ENCODE results near the gene WDR11.

WDR11 gene

GRCh38 chr10:120850911-120851865, at the start of gene WDR11:
TSS of gene WDR11 (plus strand) at chr10:120851362. CDS start at chr10:120851421, 59 bp downstream.
- DNase-seq (ENCODE audit: low spot score): peak; percentile 79

- no peak for DNase-seq (ENCODE audit: low spot score)
Measured at GRCh38 chr10:120802935-120803334, 48.2 kb upstream of the WDR11 start.

- DNase-seq (ENCODE audit: low spot score): no peak
Measured at GRCh38 chr10:120803972-120804371, 47.2 kb upstream of the WDR11 start.

DNA sequence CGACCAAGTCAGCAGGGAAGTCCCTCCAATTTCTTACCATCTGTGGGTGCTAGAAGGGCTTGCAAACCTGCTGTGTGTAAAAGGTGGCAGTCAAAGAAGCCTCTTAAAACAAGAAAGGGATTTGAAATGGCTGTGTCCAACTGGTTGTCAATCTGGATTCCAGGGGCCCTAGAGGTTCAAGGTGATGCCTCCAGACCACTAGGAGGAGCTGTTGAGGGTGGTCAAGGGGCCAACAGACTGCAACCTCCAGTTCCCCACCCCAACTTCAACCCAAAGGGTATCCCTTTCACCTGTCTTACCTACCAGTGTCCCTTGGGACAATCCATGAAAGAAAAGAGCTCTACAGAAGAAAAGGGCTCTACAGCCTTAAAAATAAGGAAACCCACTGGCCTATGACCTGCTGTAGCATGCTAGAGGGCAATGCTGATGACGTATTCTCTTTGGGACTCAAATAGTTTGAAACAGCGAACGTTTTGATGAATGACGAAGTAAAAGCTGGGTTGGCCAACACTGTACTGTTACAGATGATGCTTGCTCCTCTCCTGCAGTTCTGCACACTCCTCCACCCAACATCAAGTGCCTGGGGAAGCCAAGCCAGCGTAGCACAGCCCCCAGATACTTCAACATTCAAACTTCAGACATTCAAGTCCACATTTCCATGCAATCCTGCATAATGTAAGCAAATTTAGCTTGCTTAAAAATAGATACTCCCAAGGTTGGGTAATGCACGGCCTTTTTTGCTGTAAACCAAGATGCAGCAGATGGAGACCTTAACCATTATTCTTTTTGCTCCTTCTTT, 45.9 kb upstream of the WDR11 start:
- DNase-seq (ENCODE audit: low spot score): no peak

DNA sequence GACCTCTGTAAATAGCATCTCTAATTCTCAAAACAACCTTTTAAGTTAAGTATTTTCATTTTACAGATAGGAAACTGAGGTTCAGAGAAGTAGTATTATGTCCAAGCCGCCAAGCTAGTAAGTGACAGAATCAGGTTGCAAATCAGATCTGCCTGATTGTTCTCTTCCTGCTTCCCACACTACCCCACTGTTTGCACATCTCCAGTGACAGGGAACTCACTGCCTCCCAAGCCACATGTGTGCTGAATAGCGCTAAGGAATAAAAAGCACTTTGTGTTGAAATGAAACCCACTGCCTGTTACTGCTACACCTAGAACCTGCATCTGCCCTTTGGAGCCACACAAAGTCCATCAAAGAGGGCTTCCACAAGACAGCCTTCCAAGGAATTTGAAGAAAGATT, 45.1 kb upstream of the WDR11 start:
- no peak for DNase-seq (ENCODE audit: low spot score)

DNA sequence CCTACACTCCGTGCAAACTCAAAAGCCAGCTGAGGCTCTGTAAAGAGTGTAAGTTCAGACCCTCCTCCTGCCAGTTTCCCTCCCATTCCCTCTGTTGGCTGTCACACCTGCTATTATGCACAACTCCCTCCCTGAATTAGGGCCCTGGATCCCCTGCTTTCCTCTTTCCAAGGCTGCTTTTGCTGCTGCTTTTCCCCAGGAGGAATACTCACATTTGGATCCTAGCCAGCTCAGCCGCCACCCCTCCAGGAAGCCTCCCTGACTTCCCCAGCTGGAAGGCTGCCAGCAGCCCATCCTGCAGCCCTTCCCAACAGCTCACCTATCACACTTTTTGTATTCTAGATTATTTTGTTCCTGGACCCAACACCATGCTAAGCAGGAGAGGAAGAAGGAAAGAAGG, 40.9 kb upstream of the WDR11 start:
- no peak for DNase-seq (ENCODE audit: low spot score)

DNA sequence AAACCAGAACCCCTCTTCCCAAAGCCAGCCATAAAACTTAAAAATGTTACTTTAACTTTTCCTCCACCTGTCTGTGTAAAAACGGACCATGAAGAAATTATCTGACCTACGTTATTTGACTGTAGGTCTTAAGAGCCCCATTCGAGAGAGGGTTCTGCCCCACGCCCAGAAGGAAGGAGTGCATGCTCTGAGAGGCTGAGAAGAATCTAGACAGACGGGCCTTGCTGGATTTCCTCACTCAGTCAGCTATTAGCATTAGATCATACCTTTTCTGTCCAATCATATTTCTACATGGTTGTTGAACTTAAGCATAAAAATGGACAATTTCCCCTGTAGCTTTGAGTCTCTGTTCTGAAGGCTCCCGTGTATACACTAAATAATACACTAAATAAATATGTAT, 38.1 kb upstream of the WDR11 start:
- no peak for DNase-seq (ENCODE audit: low spot score)

DNA sequence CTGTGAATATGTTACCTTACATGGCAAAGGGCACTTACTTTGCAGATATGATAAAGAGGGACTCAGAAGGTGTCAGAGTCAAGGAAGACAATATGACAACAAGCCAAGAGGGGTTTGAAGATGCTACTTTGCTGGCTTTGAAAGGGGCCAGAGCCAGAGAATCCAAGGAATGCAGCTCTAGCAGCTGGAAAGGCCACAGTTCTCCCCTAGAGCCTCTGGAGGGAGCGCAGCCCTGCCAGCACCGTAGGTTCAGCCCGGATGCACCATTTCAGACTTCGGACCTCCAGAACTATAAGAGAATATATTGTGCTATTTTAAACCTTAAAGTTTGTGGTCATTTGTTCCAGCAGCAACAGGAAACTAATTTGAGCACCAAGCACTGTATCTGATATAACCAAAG, 32.9 kb upstream of the WDR11 start:
- DNase-seq (ENCODE audit: low spot score): no peak

DNA sequence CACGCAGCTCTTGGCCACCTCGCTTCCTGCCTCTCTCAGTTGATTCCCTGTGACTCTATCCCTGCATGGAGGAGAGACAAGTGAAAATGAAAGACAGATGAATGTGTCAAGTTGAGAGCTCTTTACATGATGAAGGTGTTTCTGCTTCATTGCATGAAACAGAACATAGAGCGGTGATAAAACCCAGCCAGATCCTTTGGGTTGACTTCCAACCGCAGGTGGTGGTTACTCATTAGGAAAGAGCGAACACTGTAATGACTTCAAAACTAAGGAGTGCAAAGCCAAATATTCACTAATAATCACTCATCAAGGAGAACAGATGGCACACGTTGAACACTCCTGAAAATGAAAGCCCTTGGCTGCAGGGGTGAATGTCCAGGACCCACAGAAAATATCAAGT, 31.8 kb upstream of the WDR11 start:
- no peak for DNase-seq (ENCODE audit: low spot score)

- DNase-seq (ENCODE audit: low spot score): no peak
Measured at GRCh38 chr10:120823266-120823665, 27.9 kb upstream of the WDR11 start.

- peak; percentile 42 for DNase-seq (ENCODE audit: low spot score)
Measured at GRCh38 chr10:120824881-120825309, 26.3 kb upstream of the WDR11 start.

- no peak for DNase-seq (ENCODE audit: low spot score)
Measured at GRCh38 chr10:120825878-120826769, 25.0 kb upstream of the WDR11 start.

GRCh38 chr10:120827251-120827875, 23.8 kb upstream of the WDR11 start:
- no peak for DNase-seq (ENCODE audit: low spot score)

DNA sequence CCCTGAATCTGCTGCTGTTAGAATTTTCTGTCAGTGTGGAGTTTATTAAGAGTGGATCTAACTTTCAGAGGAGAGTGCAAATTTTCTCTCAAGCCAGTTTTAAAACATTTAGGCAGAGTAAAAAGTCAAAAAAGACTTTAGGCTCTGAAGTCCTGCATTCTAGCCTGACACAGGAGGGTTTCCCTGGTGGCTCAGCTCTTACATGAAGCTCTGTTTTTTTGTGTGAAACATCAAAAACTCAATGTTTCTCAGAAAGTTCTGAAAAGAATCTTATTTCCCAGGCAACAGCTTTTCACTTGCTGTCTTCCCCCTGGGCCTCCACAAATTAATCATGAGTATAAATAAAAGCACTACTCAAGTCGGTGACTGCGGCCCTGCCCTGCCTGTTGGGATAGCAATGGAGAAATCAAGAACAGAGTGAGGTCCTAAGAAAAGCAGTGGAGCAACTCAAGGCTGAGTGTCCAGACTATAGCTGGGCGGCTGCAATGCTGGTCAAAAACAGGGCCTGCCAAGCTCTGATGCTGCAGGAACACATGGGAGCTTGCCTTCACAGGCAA, 22.3 kb upstream of the WDR11 start:
- no peak for DNase-seq (ENCODE audit: low spot score)

- no peak for DNase-seq (ENCODE audit: low spot score)
Measured at GRCh38 chr10:120832106-120832505, 19.1 kb upstream of the WDR11 start.

GRCh38 chr10:120833222-120833928, 17.8 kb upstream of the WDR11 start:
- no peak for DNase-seq (ENCODE audit: low spot score)

- no peak for DNase-seq (ENCODE audit: low spot score)
Measured at GRCh38 chr10:120835603-120836002, 15.6 kb upstream of the WDR11 start.

- DNase-seq (ENCODE audit: low spot score): no peak
Measured at GRCh38 chr10:120838941-120839340, 12.2 kb upstream of the WDR11 start.

- DNase-seq (ENCODE audit: low spot score): no peak
Measured at GRCh38 chr10:120841522-120842189, 9.5 kb upstream of the WDR11 start.

- no peak for DNase-seq (ENCODE audit: low spot score)
Measured at GRCh38 chr10:120854388-120854787, 3.2 kb downstream of the WDR11 start.

Measured in germinal center (tissue), 1 donor.